Psoas muscle (tissue), 8 donors: ENCODE data around the gene MAP3K1. TPM values are rescaled to one million over a fixed set of nuclear protein-coding genes. Genes with fewer than 3 reads are reported as not detected.

ENCODE experiments used
- ATAC-seq, 4 donors: fragments of 200-7000 bp; cut with Tn5 transposase; one replicate each; pipeline ENCODE4 v1.9.1; 2020; ENCODE audit warnings: moderate library complexity in 3 of 4, mild to moderate bottlenecking in 2 of 4
- DNase-seq, 2 donors: peaks; one replicate each; pipeline ENCODE4 v3.0.0-alpha.2; 2020
- H3K27ac ChIP-seq: fragments of 200-600 bp; one replicate; pipeline ENCODE4 v1.8.0; 2022
- H3K27me3 ChIP-seq, 3 donors: fragments of 200-600 bp in 1 of 3; one replicate each; pipeline versions ENCODE4 v1.6.1 to v1.8.0; 2013 to 2022; ENCODE audit warnings: low read length in 2 of 3, mild to moderate bottlenecking in 2 of 3, moderate library complexity in 1 of 3; ENCODE audit not compliant: insufficient read depth in 3 of 3
- H3K36me3 ChIP-seq, 2 donors: fragments of 200-600 bp in 1 of 2; one replicate each; pipeline versions ENCODE4 v1.6.1 to v1.8.0; 2013 to 2022; ENCODE audit warnings: low read depth in 1 of 2, mild to moderate bottlenecking in 1 of 2, moderate library complexity in 1 of 2; ENCODE audit not compliant: insufficient read depth in 1 of 2
- H3K4me1 ChIP-seq: fragments of 200-600 bp; one replicate; pipeline ENCODE4 v1.8.0; 2022
- H3K4me3 ChIP-seq: fragments of 200-600 bp; one replicate; pipeline ENCODE4 v1.8.0; 2022; ENCODE audit warnings: mild to moderate bottlenecking
- H3K9me3 ChIP-seq: fragments of 200-600 bp; one replicate; pipeline ENCODE4 v1.8.0; 2022
- WGBS, 3 donors: extraction: QIAGEN DNeasy Blood & Tissue Kit; methylation state at CpG; one replicate each; pipeline versions ENCODE4 v1.1.6 to v1.1.7; 2013; 5-methylcytosine and 5-hydroxymethylcytosine counted together
- intact Hi-C, 2 donors: fragments of 100-400 bp; cut with DNase I; formaldehyde crosslinking; loops; one replicate each; pipeline versions ENCODE4 v1.11.0 to v1.14.2; 2022
- polyA plus RNA-seq, 3 donors: library from polyadenylated mRNA; stranded (reverse); fragments of 200-250 nt; gene quantifications; one replicate each; pipeline ENCODE4 v1.2.3, GENCODE V29; 2013
- total RNA-seq, 4 donors: library from RNA; stranded (reverse); fragmentation: NEBNext Ultra II Directional in 2 of 4; extraction: Animal tissue kit (Norgen Biotek cat#: 25700) in 2 of 4; gene quantifications; one replicate each; pipeline versions ENCODE4 v1.2.1 to v1.2.4, GENCODE V29; 2021 to 2023
- TF ChIP-seq, protein P1 (sequence below): fragments of 200-600 bp; IDR thresholded peaks from one replicate; pipeline ENCODE4 v1.8.0; 2022; ENCODE audit warnings: antibody characterized with exemption
- donor health status: healthy with polysubstance abuse.
- donor health status: DM: no; HTN: no; CAD: no; lungs with moderate emphysema.
- donor health status: Bipolar disorder and iron deficiency.
- donor health status: healthy.
- donor health status: DM: yes; HTN: yes; CAD: no.
- donor health status: DM: no; HTN: no; CAD: no.
- donor health status: DM: no; HTN: no; CAD: no.
- donor health status: DM: yes; HTN: yes; CAD: no.

Gene MAP3K1
- total and polyA plus RNA-seq, 7 donors: 0.97 to 5.2 (median 3.0) TPM

GRCh38 chr5:56934325-56934724 is 119.0 kb downstream of the MAP3K1 start:
- TF ChIP-seq, protein P1, sequence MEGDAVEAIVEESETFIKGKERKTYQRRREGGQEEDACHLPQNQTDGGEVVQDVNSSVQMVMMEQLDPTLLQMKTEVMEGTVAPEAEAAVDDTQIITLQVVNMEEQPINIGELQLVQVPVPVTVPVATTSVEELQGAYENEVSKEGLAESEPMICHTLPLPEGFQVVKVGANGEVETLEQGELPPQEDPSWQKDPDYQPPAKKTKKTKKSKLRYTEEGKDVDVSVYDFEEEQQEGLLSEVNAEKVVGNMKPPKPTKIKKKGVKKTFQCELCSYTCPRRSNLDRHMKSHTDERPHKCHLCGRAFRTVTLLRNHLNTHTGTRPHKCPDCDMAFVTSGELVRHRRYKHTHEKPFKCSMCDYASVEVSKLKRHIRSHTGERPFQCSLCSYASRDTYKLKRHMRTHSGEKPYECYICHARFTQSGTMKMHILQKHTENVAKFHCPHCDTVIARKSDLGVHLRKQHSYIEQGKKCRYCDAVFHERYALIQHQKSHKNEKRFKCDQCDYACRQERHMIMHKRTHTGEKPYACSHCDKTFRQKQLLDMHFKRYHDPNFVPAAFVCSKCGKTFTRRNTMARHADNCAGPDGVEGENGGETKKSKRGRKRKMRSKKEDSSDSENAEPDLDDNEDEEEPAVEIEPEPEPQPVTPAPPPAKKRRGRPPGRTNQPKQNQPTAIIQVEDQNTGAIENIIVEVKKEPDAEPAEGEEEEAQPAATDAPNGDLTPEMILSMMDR: no peak
- H3K4me3 ChIP-seq: no peak overlapping the region
- DNase-seq (no peak), ATAC-seq (no peak)
- no peaks in the 10 kb centered on the region for H3K27me3 ChIP-seq
- intact Hi-C loops: no loop called here
- H3K36me3 ChIP-seq: peaks cover 11 to 92% of the 10 kb centered on the region in 2 donors
- H3K9me3 ChIP-seq: no peaks in the 10 kb centered on the region
- no peak overlapping the region for H3K27ac ChIP-seq
- peaks cover 4% of the 10 kb centered on the region for H3K4me1 ChIP-seq
- WGBS, 3 donors: 18 to 45% (median 26%) methylated on average over 1 of the region's 1 CpG

DNA sequence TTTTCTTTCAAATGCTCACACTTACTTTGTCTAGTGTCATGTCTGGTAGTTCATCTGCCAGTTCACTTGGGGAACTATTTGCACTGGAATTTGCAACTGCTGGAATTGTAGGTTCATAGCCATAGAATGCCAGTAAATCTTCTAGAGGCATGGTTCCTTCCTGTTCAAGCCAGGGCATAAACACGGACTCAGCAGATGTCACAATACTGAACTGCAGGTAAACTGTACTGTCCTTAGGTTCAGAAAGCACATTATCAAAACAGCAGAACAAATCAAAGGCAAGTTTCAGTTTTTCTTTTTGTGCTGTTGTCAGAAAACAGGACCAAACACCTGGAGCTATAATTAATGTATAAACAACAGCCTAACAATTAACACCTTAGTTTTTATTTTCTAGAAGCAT is 123.5 kb downstream of the MAP3K1 start:
- DNase-seq: no peak
- Histone ChIP-seq H3K9me3 (no peaks in the 10 kb centered on the region), H3K27ac (no peak overlapping the region), H3K27me3 (no peaks in the 10 kb centered on the region), H3K4me3 (no peak overlapping the region), H3K36me3 (peaks cover 13 to 98% of the 10 kb centered on the region in 2 donors), H3K4me1 (peaks cover 4% of the 10 kb centered on the region)
- intact Hi-C loops: no loop called here
- ATAC-seq: peak in 1 of 4 donors; percentile 36
- TF ChIP-seq, protein P1: no peak
- 25 to 36% (median 32%) methylated on average over 1 of the region's 1 CpG for WGBS, 3 donors

DNA sequence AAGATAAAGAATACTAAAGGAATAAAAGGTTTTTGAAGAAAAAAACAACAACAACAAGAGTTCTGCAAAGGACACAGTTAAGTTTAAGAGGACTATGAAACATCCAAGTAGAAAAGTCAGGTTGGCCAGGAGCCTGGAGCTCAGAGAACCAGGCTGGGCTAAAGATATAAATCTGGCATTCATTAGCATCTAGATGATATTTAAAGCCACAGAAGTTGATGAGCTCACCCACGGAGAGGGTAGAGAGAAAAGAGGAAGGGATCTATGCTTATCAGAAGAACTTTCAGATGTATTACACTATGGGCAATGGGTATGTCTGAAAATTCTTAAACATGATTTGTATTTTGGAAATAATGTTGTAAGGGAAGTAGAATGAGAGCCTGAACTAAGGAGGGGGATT is 126.6 kb downstream of the MAP3K1 start:
- peak in 1 of 4 donors; percentile 74 for ATAC-seq
- H3K9me3 ChIP-seq: no peaks in the 10 kb centered on the region
- no peak for DNase-seq
- H3K4me1 ChIP-seq: peaks cover 4% of the 10 kb centered on the region
- TF ChIP-seq, protein P1: no peak
- H3K27ac ChIP-seq: no peak overlapping the region
- no peaks in the 10 kb centered on the region for H3K27me3 ChIP-seq
- H3K36me3 ChIP-seq: peaks cover 7 to 98% of the 10 kb centered on the region in 2 donors
- intact Hi-C loops: no loop called here
- WGBS, 3 donors: 3 to 21% (median 12%) methylated on average over 1 of the region's 1 CpG
- no peak overlapping the region for H3K4me3 ChIP-seq

Other genes starting within 250 kb of the MAP3K1 start
- gene SETD9, start 94.0 kb downstream of the MAP3K1 start, total RNA-seq: 10 to 100 TPM in 2 of 4 donors, 1 to 10 TPM in 2; 4.9 to 16.3 (median 11.0) TPM
- 10 to 100 TPM; 10.1 to 14.7 (median 11.1) TPM for gene SETD9, start 94.0 kb downstream of the MAP3K1 start, polyA plus RNA-seq
- 10 to 100 TPM; 11.9 to 20.5 (median 14.7) TPM for gene MIER3, start 136.6 kb downstream of the MAP3K1 start, total RNA-seq
- gene MIER3, start 136.6 kb downstream of the MAP3K1 start, polyA plus RNA-seq: 10 to 100 TPM in 1 of 3 donors, 1 to 10 TPM in 2; 4.8 to 11.2 (median 5.3) TPM